RWPE2 (cell line): ENCODE data around the gene SETBP1.

ENCODE experiments used
- ATAC-seq: fragments of 200-7000 bp; cut with Tn5 transposase; 3 replicates; pipeline ENCODE4 v1.9.1; 2021; ENCODE audit warnings: low read depth
- DNase-seq: peaks from one replicate; pipeline ENCODE4 v3.0.0-alpha.2; 2020; ENCODE audit warnings: low spot score
- H3K27ac ChIP-seq: fragments of 450-650 bp; 2 replicates; pipeline ENCODE4 v1.5.1; 2017; ENCODE audit warnings: mild to moderate bottlenecking; ENCODE audit not compliant: poor library complexity, severe bottlenecking
- H3K27me3 ChIP-seq: fragments of 250-450 bp; sonication (Bioruptor Pico); 2 replicates; pipeline ENCODE4 v1.5.1; 2021; ENCODE audit warnings: mild to moderate bottlenecking, moderate library complexity; ENCODE audit not compliant: insufficient read depth, poor library complexity, severe bottlenecking
- H3K36me3 ChIP-seq: fragments of 250-450 bp; sonication (Bioruptor Pico); 2 replicates; pipeline ENCODE4 v1.5.1; 2020; ENCODE audit warnings: low read depth, mild to moderate bottlenecking, moderate library complexity
- H3K4me1 ChIP-seq: fragments of 250-450 bp; sonication (Bioruptor Pico); 2 replicates; pipeline ENCODE4 v1.5.1; 2021; ENCODE audit warnings: mild to moderate bottlenecking, moderate library complexity; ENCODE audit not compliant: insufficient read depth, poor library complexity, severe bottlenecking
- H3K4me3 ChIP-seq: fragments of 250-450 bp; sonication (Bioruptor Pico); 2 replicates; pipeline ENCODE4 v1.5.1; 2021; ENCODE audit warnings: mild to moderate bottlenecking, moderate library complexity; ENCODE audit not compliant: severe bottlenecking
- H3K9me3 ChIP-seq: fragments of 250-450 bp; sonication (Bioruptor Pico); 2 replicates; pipeline ENCODE4 v1.5.1; 2021; ENCODE audit warnings: mild to moderate bottlenecking, moderate library complexity; ENCODE audit not compliant: severe bottlenecking
- CTCF ChIP-seq: fragments of 450-650 bp; IDR thresholded peaks from one replicate; pipeline ENCODE4 v1.5.1; 2017; ENCODE audit warnings: mild to moderate bottlenecking, moderate library complexity; ENCODE audit not compliant: poor library complexity, severe bottlenecking

SETBP1 gene

DNA sequence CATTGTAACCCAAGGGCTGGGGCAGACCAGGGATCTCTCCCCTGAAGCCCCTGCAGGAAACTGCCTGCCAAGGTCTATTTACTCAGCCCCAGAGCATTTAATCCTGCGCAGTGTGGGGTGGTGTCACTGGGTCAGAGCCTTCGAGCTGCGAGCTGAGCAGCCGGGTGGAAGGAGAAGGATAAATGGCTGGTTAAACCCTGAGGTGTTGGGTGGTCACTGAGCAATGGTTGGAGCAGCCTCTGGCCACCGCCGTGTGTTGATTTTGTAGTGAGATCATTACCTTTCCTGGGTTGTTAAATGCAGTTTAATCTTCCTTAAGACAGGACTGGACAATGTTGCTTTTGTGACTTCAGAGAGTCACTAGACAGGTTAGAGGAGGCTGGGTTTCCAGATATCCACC lies 98.1 kb downstream of the SETBP1 start:
- Histone ChIP-seq H3K4me1 (no peaks in the 10 kb centered on the region), H3K4me3 (no peak overlapping the region), H3K27me3 (no peaks in the 10 kb centered on the region), H3K36me3 (no peaks in the 10 kb centered on the region), H3K9me3 (no peaks in the 10 kb centered on the region), H3K27ac (no peak overlapping the region)
- DNase-seq: no peak
- TF ChIP-seq CTCF: no peak
- no peak for ATAC-seq

- Histone ChIP-seq H3K4me3 (no peak overlapping the region), H3K27ac (no peak overlapping the region), H3K9me3 (no peaks in the 10 kb centered on the region), H3K4me1 (no peaks in the 10 kb centered on the region), H3K27me3 (no peaks in the 10 kb centered on the region), H3K36me3 (no peaks in the 10 kb centered on the region)
- DNase-seq (no peak), ATAC-seq (no peak)
- TF ChIP-seq CTCF: no peak
These were observed 99.1 kb downstream of the SETBP1 start for GRCh38 chr18:44779753-44780292.

GRCh38 chr18:44781886-44782285 lies 101.2 kb downstream of the SETBP1 start:
- ATAC-seq: no peak
- no peak for DNase-seq
- no peak overlapping the region for H3K4me3 ChIP-seq
- no peak overlapping the region for H3K27ac ChIP-seq
- H3K4me1 ChIP-seq: no peaks in the 10 kb centered on the region
- TF ChIP-seq CTCF: no peak
- no peaks in the 10 kb centered on the region for H3K9me3 ChIP-seq
- H3K27me3 ChIP-seq: no peaks in the 10 kb centered on the region
- H3K36me3 ChIP-seq: no peaks in the 10 kb centered on the region

- ATAC-seq (no peak), DNase-seq (no peak)
- H3K27me3 ChIP-seq: no peaks in the 10 kb centered on the region
- TF ChIP-seq CTCF: no peak
- H3K4me1 ChIP-seq: no peaks in the 10 kb centered on the region
- no peaks in the 10 kb centered on the region for H3K9me3 ChIP-seq
- no peak overlapping the region for H3K4me3 ChIP-seq
- H3K36me3 ChIP-seq: no peaks in the 10 kb centered on the region
- no peak overlapping the region for H3K27ac ChIP-seq
These were observed 101.9 kb downstream of the SETBP1 start for GRCh38 chr18:44782617-44783016.

DNA sequence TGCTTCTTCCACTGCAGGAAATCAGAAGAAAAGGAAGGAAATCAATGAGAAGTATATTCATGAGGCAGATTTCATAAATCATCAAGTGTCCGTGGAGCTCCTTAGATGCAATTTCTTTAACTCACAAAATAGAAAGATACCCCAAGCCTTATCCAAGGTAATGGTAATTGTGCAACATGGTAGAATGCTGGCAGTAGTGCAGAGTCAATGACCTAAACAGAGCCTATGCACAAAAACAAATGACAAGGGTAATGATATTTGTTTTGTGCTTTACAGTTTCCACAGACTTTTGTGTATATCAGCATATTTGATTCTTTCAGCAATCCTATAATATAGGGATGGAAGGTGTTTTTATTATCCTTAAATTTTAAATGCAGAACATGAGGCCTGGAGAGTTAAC lies 102.7 kb downstream of the SETBP1 start:
- H3K4me3 ChIP-seq: no peak overlapping the region
- TF ChIP-seq CTCF: no peak
- no peaks in the 10 kb centered on the region for H3K36me3 ChIP-seq
- H3K4me1 ChIP-seq: no peaks in the 10 kb centered on the region
- no peak for ATAC-seq
- no peaks in the 10 kb centered on the region for H3K27me3 ChIP-seq
- no peaks in the 10 kb centered on the region for H3K9me3 ChIP-seq
- DNase-seq: no peak
- H3K27ac ChIP-seq: no peak overlapping the region
